Panc1 (cell line): Measurements from ENCODE around the gene PLCH2. TPM values are rescaled to one million over a fixed set of nuclear protein-coding genes. Genes with fewer than 3 reads are reported as not detected.

Source experiments
- ATAC-seq: fragments of 200-7000 bp; cut with Tn5 transposase; 2 replicates; pipeline ENCODE4 v1.9.1; 2020; ENCODE audit warnings: mild to moderate bottlenecking, moderate library complexity
- BruUV-seq: library from RNA; stranded (reverse); fragments of 400-500 nt; replicated peaks from 2 replicates; lab custom pipeline; 2021; lab: Mats Ljungman, UMichigan
- CTCF ChIA-PET: fragments of 300-600 bp; sonication (Branson Sonifier 250); formaldehyde crosslinking; loops from one replicate; lab custom pipeline; 2022; ENCODE audit warnings: antibody characterized with exemption; lab: Charles Lee
- POLR2A ChIA-PET: fragments of 300-600 bp; sonication (Branson Sonifier 250); formaldehyde crosslinking; loops from one replicate; lab custom pipeline; 2022; ENCODE audit warnings: antibody characterized with exemption; lab: Charles Lee
- DNase-seq: peaks from one replicate; pipeline ENCODE4 v3.0.0-alpha.2; 2010; ENCODE audit warnings: low read depth, low spot score
- H3K27ac ChIP-seq: 2 replicates; pipeline ENCODE4 v1.5.1; 2011; ENCODE audit warnings: mild to moderate bottlenecking, low read length, inconsistent platforms
- H3K27me3 ChIP-seq: fragments of 200-500 bp; sonication (Bioruptor generic); 2 replicates; pipeline ENCODE4 v1.6.0; 2014; ENCODE audit warnings: low read length, inconsistent platforms; ENCODE audit not compliant: control insufficient read depth, insufficient read depth
- H3K36me3 ChIP-seq: fragments of 200-500 bp; sonication (Bioruptor generic); 2 replicates; pipeline ENCODE4 v1.5.1; 2014; ENCODE audit warnings: inconsistent platforms, mild to moderate bottlenecking, low read length, moderate library complexity; ENCODE audit not compliant: control insufficient read depth, insufficient read depth
- H3K4me1 ChIP-seq: 2 replicates; pipeline ENCODE4 v1.5.1; 2011; ENCODE audit warnings: inconsistent platforms, mild to moderate bottlenecking, low read length, moderate library complexity; ENCODE audit not compliant: control insufficient read depth, insufficient read depth
- H3K4me3 ChIP-seq, 2 experiments: 2 replicates each; pipeline ENCODE4 v1.5.1; 2011 to 2012; ENCODE audit warnings: low read depth in 2 of 2, low read length in 2 of 2, mild to moderate bottlenecking in 2 of 2, inconsistent platforms in 1 of 2, moderate library complexity in 1 of 2
- H3K9me3 ChIP-seq: fragments of 200-500 bp; sonication (Bioruptor generic); 2 replicates; pipeline ENCODE4 v1.5.1; 2014; ENCODE audit warnings: low read depth, mild to moderate bottlenecking, inconsistent platforms, low read length, moderate library complexity; ENCODE audit not compliant: control insufficient read depth, insufficient read depth
- POLR2AphosphoS5 ChIP-seq: IDR thresholded peaks from 2 replicates; pipeline ENCODE4 v1.6.1; 2012; ENCODE audit warnings: mild to moderate bottlenecking, low read depth, low read length, moderate library complexity
- SIN3A ChIP-seq: IDR thresholded peaks from 2 replicates; pipeline ENCODE4 v1.6.1; 2012; ENCODE audit warnings: low read depth, mild to moderate bottlenecking, low read length, moderate library complexity, borderline replicate concordance; ENCODE audit not compliant: insufficient read depth
- TCF7L2 ChIP-seq: IDR thresholded peaks from 2 replicates; pipeline ENCODE4 v1.6.1; 2011; ENCODE audit warnings: mild to moderate bottlenecking, low read depth, low read length, inconsistent platforms
- in situ Hi-C: cut with HindIII; loops from 2 replicates; pipeline ENCODE4 v1.10.0; 2016; ENCODE audit warnings: low sequenced_read_pairs, low pct_unique_long_range_greater_than_20kb
- intact Hi-C: fragments of 100-400 bp; cut with micrococcal nuclease; formaldehyde crosslinking; loops from one replicate; pipeline ENCODE4 v1.10.0; 2022; ENCODE audit not compliant: unreplicated experiment
- total RNA-seq: library from RNA; stranded (reverse); gene quantifications from one replicate; pipeline ENCODE4 v1.2.1, GENCODE V29; 2021; ENCODE audit not compliant: unreplicated experiment
- TF ChIP-seq, protein P1 (sequence below), 2 experiments: IDR thresholded peaks; 2 replicates each; pipeline ENCODE4 v1.6.1; 2011 to 2012; ENCODE audit warnings: low read depth in 2 of 2, control low read depth in 1 of 2, low read length in 1 of 2, mild to moderate bottlenecking in 1 of 2, moderate library complexity in 1 of 2; ENCODE audit not compliant: insufficient read depth in 1 of 2

The PLCH2 gene
- total RNA-seq, 1 experiment from 2014 or later: 41.2 TPM

DNA sequence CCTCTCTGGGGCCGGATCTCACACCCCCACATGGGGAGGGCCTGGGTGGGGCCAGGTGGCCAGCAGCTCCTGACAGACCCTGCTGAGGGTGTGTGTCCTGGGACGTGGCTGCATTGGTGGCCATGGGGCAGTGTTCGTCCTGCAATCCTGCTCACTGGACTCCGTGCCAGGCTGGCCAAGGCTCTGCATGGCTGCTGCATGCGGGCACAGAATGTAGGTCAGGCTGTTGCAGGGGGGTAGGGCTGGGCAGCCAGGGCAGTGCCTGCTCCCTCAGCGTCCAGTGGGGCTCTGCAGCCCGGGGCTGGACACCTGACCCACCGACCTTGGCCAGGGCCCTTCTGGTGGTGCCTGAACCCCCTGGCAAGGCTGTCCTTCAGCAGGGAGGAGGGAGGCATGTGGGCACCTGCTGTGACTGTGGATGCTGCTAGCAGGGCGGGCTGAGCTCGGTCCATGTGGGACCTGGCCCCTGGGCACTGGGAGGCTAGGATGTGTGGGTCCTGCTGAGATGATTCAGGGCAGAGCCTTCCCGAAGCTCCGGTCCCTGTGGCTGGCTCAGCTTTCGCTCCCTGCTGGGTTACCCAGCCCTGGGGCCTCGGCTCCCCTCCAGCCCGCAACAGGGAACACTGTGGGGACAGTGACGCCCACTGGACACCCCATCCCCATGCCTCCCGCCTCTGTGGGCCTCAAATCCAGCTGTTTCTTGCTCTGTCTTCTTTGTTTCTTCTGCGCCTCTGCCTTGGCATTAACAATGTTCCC is 14.9 kb upstream of the PLCH2 start:
- BruUV-seq: no TSS peak
- Histone ChIP-seq H3K27me3 (no peaks in the 10 kb centered on the region), H3K4me1 (peaks cover 100% of the 10 kb centered on the region), H3K36me3 (no peaks in the 10 kb centered on the region), H3K9me3 (no peaks in the 10 kb centered on the region), H3K4me3 (no peak overlapping the region), H3K27ac (peak overlapping the region; percentile 95)
- TF ChIP-seq, protein P1, sequence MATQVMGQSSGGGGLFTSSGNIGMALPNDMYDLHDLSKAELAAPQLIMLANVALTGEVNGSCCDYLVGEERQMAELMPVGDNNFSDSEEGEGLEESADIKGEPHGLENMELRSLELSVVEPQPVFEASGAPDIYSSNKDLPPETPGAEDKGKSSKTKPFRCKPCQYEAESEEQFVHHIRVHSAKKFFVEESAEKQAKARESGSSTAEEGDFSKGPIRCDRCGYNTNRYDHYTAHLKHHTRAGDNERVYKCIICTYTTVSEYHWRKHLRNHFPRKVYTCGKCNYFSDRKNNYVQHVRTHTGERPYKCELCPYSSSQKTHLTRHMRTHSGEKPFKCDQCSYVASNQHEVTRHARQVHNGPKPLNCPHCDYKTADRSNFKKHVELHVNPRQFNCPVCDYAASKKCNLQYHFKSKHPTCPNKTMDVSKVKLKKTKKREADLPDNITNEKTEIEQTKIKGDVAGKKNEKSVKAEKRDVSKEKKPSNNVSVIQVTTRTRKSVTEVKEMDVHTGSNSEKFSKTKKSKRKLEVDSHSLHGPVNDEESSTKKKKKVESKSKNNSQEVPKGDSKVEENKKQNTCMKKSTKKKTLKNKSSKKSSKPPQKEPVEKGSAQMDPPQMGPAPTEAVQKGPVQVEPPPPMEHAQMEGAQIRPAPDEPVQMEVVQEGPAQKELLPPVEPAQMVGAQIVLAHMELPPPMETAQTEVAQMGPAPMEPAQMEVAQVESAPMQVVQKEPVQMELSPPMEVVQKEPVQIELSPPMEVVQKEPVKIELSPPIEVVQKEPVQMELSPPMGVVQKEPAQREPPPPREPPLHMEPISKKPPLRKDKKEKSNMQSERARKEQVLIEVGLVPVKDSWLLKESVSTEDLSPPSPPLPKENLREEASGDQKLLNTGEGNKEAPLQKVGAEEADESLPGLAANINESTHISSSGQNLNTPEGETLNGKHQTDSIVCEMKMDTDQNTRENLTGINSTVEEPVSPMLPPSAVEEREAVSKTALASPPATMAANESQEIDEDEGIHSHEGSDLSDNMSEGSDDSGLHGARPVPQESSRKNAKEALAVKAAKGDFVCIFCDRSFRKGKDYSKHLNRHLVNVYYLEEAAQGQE (IDR thresholded peaks at IDR 0.05; ENCODE audit: insufficient read depth in 1 of 2, low read depth in 2 of 2, low read length in 1 of 2): peak in 1 of 2 experiments; percentile 20; a peak in 1 of 4 replicates
- TF ChIP-seq TCF7L2: no peak; the same call in 1 of the 2 replicates
- DNase-seq: no peak
- in situ Hi-C loops (no loop called here), intact Hi-C loops (loop anchor here (10.0 kb wide), 1 partner anchor 84 kb away; no protein-coding TSS in a partner anchor)
- no peak; the same call in 1 of the 2 replicates for ATAC-seq
- ChIA-PET CTCF (no interaction called here), POLR2A (no interaction called here)

DNA sequence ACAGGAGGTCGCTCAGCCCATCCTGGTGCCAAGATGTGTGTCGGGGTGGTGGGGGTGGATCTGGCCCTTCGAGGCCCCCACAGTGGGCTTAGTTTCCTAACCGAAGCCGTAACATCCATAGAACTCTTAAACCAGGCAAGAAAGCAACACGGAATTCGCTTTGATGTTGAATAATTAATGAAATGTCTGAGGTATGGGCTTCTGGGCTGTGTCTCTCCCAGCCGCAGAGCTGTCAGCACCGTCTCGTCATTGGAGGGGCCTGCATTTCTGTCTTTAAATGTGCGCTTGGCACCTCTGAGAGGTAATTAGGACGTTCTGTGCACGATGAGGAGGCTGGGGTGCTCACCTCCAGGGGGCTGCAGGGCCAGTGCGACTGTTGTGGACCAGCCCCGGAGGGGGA is 13.3 kb upstream of the PLCH2 start:
- no peak for ATAC-seq
- CTCF ChIA-PET: no interaction called here
- Histone ChIP-seq H3K27ac (peak overlapping the region; percentile 61), H3K36me3 (no peaks in the 10 kb centered on the region), H3K4me1 (peaks cover 92% of the 10 kb centered on the region), H3K9me3 (no peaks in the 10 kb centered on the region), H3K4me3 (no peak overlapping the region), H3K27me3 (no peaks in the 10 kb centered on the region)
- TF ChIP-seq TCF7L2 (peak; percentile 56; the same call in 1 of the 2 replicates), POLR2AphosphoS5 (no peak), SIN3A (no peak)
- TF ChIP-seq, protein P1 (IDR thresholded peaks at IDR 0.05; ENCODE audit: insufficient read depth in 1 of 2, low read depth in 2 of 2, low read length in 1 of 2): no peak
- in situ Hi-C loops: no loop called here
- BruUV-seq: no TSS peak
- DNase-seq: no peak
- intact Hi-C loops: loop anchor here (10.0 kb wide), 1 partner anchor 82 kb away; no protein-coding TSS in a partner anchor
- POLR2A ChIA-PET: no interaction called here
